Hematopoietic multipotent progenitor cell treated with erythropoietin and hydrocortisone succinate and interleukin-3 and kit ligand, for 6 days (in vitro differentiated cells): ENCODE data around the gene PDE6B.
"Not testable (repeated sequence)": the region's sequence is repeated elsewhere in the genome, so short reads cannot be mapped to it uniquely, and the experiment has no call there.

Experiments
- DNase-seq: peaks from one replicate; pipeline ENCODE4 v3.0.0-alpha.2; 2015

The PDE6B gene

GRCh38 chr4:622996-623913 lies 2.1 kb upstream of the PDE6B start:
- no peak for DNase-seq

- no peak for DNase-seq
Observed at GRCh38 chr4:623914-624566, 1.3 kb upstream of the PDE6B start.

DNA sequence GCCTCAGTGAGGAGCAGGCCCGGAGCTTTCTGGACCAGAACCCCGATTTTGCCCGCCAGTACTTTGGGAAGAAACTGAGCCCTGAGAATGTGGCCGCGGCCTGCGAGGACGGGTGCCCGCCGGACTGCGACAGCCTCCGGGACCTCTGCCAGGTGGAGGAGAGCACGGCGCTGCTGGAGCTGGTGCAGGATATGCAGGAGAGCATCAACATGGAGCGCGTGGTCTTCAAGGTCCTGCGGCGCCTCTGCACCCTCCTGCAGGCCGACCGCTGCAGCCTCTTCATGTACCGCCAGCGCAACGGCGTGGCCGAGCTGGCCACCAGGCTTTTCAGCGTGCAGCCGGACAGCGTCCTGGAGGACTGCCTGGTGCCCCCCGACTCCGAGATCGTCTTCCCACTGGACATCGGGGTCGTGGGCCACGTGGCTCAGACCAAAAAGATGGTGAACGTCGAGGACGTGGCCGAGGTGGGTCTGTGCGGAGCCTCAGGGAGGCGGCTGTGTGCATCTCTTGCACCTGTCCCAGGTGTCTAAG lies 323 bp downstream of the PDE6B start:
- DNase-seq, result no peak

DNA sequence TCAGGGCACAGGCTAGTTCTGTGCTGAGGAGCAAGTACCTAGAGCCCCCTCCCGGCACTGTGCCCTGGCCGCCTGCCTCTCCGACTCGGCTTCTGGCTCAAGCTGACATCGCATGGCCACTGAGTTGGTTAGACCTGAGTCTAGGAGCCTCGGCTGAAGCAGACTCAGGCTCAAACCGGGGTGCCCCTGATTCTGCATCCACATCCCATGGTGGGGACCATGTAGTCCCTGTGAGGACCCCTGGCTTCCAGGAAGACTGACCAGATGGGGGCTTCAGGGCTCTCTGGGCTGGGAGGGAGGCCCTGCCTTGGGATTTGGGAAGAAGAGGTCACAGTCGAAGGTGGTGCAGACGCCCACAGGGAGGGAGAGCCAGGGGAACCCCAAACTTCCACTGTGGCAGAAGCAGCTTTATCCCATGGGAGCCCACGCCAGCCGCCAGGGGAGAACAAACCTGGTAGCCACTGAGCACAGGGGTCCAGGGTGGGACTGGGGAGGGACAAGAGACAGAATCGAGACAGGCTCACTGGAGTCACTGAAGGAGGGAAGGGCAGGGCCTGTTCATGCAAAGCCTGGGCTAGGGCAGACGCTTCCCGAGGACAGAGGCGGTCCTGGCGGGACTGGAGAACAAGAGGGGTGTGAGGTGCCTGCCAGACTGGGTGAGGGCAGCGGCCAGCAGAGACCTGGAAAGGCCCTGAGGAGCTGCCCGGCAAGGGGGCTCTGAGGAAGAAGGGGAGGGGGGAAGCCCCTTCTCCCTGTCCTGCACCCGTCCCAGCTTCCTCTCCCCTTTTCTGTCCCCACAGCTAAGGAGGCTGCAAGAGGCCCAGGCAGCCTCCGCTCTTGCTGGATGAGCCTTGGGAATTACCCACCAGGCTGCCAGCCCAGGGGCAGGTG lies 1.1 kb downstream of the PDE6B start:
- DNase-seq, result no peak

DNA sequence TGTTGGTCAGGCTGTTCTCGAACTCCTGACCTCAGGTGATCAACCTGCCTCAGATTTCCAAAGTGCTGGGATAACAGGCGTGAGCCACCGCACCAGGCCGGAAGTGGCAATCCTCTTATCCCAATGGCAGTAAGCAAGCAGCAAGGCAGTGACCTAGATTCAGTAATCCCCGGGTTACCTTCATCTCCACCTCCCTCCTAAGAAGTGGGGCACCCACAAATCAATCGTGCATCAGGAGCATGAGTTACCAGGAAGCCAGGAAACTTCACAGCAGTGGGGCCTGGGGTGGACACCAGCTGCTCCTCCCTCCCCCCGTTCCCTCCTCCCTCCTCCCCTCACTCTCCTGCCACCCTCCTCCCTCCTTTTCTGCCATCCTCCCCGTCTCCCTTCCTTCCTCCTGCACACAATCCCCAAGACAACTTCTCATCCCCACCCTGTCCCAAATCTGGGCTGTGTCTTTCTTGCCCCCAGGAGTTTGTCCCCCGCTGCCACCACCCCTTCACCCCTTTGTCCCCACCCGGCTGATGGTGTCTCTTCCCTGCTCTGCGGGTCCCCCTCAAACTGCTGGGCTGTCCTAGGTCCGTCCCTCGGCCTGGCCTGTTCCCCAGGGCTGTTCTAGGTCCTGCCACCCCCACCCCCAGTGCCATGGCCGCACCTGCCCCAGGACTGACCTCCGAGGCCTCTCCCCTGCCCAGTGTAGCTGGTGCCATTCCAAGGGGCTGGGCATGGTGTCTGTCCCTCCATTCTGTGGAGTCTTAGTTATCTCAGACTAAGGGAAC lies 2.2 kb downstream of the PDE6B start:
- no peak for DNase-seq

DNA sequence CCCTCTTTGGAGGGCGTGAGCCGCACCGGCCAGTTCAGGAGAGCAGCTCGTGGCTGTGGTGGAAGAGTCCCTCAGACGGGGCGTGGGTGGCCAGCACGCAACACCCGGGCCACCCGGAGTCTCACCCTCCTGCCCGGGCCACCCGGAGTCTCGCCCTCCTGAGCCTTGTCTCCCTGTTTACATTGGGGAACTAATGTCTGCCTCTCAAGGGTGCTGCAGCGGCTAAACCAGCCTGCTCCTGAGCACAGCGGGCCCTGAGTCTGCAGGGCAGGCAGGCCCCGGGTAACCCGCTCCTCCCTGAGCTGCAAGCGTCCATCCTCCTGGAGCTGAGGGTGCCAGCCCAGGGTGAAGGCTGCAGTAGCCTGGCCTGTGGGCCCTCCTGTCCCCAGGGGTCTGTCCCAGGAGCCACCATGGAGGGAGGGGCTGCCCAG lies 3.0 kb downstream of the PDE6B start:
- no peak for DNase-seq

DNA sequence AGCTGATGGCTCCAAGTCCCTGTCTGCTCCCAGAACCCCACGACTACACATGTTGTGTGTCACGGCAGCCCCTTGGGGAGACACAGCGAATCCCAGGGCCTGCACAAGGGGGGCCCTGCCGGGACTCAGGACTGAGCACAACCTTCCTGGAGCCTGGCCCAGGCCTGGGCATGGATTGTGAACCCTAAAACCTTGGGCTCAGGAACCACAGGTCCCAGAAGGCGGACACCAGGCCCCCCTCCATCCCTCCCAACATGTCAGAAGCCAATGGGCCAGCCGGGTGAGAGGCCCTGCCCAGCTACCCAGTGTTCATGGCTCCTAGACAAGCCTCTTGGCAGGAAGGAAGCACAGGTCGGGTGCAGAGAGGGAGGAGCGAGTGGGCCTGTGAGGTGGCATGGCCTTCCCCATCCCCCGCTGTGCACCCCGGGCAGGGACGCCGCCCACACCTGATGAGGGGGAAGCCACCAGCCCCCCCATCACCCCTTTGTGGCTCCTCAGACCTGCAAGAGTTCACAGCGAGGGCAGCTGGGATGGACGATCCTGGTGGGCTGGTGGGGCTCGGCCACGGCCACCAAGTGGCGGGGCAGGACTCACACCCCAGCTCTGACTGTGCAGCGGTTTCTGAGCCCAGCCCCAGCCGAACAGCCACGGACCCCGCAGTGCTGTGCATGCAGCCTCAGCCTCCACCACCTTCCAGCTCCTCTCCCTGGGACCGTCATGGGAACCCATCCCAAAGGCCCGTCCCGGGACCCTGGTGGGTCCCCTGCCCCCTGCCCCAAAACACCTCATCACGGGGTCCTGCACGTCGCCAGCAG lies 3.7 kb downstream of the PDE6B start:
- DNase-seq, result no peak

GRCh38 chr4:629636-629914 lies 4.2 kb downstream of the PDE6B start:
- no peak for DNase-seq

DNA sequence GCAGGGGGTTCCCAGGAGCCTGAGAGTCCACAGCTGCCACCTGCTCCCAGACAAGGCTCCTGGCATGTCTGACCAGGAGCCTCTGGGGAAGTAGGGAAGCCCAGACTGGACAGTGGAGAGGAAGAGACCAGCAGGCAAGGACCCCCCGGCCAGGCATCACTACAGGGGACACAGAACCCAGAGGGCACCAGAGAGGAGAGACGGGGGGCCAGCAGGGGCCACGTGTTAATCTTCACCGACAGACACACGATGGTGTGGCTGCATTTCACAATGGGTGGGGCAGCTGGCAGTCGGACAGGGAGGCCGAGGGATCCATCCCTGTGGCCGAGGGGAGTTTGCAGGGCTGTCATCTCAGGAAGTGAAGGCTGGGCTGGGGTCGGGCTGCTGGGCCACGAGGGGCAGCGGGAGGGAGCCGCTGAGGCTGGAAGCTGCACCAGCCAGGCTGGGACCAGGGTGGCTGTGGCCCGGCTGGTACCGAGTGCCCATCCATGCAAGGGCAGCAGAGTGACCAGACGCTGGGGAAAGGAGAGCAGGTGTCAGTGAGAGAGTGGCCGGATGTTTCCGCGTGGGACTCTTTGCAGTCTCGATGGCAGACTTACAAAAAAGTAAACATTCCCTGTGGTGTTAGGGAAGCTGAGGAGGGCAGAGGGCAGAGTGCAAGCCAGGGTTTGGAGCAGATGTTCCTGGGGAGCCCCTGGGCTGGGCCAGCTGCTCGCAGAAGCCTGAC lies 4.7 kb downstream of the PDE6B start:
- DNase-seq, result no peak

DNA sequence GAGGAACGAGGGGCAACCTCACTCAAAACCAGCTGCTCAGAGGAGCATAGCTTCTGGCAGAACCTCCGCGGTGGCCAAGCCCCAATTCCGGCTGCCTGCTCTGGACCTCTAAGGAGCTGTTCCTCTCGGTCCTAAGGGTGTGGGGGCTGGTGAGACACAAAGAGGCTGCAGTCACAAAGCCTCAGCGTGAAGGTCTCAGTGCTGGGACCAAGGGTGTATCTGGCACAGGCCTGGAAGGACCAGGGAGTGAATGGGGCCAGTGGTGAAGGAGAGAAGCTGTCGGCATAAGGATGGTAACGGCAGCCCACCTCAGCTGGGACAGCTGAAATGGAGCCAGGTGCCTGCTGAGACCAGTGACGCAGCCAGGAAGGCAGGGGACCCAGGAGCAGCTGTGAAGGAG lies 5.3 kb downstream of the PDE6B start:
- DNase-seq, result no peak

GRCh38 chr4:632196-632790 lies 6.9 kb downstream of the PDE6B start:
- DNase-seq, result no peak

DNA sequence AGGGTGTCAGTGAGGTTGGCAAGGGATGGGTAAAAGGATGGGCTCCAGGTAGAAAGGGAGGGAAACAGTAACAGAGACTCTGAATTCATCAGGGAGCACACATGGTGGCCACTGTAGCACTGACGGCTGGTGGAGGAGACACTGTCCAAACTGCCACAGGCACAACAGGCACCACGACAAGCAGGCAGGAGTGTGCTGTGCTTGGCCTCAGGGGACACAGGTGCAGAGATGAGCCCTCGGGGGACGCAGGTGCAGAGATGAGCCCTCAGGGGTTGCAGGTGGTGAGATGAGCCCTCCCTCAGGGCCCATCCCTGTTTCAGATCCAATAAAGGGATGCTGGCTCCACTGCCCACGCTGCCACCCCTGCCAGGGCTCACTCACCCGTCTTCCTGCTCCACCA lies 7.6 kb downstream of the PDE6B start:
- no peak for DNase-seq

- DNase-seq, result no peak
Observed at GRCh38 chr4:633406-633805, 8.0 kb downstream of the PDE6B start.

DNA sequence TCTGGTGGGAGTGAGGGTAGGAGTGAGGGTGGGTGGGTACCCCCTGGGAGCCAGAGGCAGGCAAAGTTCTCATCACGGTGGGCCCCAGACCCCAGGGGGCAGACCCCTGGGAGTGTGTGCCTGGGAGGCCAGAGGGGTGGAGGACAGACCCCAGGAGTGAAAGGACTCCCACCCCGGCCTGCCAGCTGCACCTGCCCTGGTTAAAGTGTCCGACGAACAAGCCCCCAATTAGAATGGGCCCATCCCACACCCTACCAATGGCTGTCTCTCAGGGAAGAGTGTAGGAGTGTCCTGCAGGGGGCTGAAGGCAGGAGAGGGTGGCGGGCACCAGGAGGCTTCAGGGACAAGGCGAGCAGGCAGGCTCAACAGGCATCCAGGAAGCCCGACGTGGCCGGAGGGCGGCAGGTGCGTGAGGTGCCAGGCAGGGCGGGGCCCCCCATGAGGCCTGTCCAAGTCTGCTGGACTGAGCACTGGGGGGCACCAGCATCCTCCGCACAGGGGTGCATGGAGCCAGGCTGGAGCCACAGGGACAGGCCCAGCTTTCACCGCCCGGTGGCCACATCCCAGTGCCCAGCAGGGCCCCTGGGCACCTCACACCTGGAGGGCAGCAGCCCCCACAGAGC lies 8.7 kb downstream of the PDE6B start:
- DNase-seq, result no peak

- no peak for DNase-seq
Observed at GRCh38 chr4:634599-634985, 9.2 kb downstream of the PDE6B start.

- DNase-seq, result not testable (repeated sequence)
Observed at GRCh38 chr4:635066-635835, 9.9 kb downstream of the PDE6B start.

DNA sequence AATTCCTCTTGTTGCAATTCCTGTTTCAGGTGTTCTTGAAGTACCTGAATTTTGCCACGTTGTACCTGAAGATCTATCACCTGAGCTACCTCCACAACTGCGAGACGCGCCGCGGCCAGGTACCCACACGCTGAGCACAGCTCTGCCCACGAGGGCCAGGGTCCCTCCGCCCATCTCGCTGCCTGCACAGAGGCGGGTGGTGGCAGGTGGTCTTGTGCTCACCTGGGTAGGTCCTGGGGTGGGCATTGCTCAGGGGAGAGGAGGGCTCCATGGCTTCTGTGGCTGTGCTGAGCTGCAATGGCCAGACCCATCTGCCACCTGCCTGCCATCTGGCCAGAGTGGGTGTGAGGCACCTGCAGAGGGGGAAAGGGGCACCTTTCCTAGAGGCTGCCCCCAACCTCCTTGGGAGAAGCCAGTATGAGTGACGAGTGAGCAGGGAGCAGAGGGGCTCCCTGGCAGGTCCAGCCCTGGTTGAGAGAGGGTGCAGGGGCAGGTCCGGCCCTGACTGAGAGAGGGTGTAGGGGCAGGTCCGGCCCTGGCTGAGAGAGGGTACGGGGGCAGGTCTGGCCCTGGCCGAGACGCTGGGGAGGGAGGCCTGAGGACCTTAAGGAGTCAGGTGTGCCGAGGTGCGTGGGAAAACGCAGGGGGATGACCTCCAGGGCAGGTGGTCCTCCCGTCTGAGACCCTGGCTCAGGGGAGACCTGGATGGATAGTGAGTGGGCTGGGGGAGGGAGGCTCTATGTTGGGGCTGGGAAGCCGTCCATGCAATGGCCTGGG lies 10.7 kb downstream of the PDE6B start:
- no peak for DNase-seq

GRCh38 chr4:636628-637159 lies 11.3 kb downstream of the PDE6B start:
- DNase-seq, result no peak
